Measurements from ENCODE around the gene FOXL3. TPM values are rescaled to one million over a fixed set of nuclear protein-coding genes. Genes with fewer than 3 reads are reported as not detected.

The FOXL3 gene
- polyA plus RNA-seq, 4 donors = not detected

DNA sequence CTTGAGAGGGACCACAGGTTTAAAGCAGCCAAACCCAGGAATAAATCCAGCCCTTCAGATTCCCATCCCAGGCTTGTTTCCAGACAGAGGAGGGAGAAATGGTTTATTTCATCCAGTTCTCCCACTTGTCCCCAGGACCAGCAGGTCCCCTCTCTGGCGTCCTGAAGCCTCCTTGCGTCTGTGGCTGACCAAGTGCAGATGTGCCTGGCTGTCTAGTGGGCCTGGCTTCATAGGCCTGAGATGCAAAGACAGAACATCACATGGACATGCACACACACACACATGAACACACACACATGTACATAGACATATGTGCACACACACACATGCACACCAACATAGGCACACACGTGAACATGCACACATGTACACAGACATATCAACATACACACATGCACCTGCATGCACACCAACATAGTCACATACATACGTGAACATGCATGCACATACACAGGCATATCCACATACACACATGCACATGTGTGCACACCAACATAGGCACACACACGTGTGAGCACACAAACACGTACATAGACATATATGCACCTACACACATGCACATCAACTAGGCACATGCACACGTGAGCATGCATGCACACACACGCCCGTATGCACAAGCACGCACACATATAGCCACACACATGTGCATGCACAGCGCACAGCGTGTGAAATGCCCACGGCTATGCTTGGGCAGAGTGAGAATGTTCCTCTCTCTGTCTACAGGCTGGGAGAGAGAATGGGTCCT is 10.7 kb downstream of the FOXL3 start:
- no peak for DNase-seq (ENCODE audit: low read depth in 4 of 4, low spot score in 2 of 4)

DNA sequence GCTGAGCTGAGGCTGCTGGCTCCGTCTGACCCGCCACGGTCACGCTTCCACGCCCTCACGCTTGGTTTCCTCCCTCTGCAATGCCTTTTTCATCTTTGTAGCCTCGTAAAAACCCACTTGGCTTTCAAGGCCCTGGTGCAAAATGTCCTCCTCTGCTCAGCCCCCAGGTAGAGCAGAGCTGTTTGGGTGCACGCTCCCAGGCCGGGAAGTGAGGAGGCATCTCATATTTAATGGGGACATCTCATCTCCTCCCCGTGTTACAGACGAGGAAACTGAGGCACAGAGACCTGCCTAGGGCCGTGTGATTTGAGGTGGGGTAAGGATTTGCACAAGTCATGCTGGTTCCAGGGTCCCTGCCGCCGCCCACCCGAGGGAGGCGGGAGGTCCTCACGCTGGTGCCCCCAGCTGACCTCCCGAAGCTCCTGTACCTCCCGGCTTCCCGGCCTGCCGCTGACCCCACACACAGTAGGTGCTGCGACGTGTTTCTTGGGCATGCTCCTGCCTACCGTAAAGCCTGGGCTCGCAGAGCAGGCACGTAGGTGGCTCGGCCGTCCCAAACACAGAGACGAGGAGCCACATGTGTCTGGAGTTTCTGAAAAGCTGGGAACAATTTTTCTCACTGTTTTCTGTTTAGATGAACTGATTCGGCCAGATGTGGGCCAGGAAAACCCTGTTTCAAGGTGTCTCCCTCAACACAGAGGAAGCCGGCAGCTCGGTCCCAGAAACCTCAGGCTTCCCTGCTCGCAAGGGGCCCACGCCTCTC is 11.5 kb downstream of the FOXL3 start:
- DNase-seq (ENCODE audit: low read depth in 4 of 4, low spot score in 2 of 4) = no peak

DNA sequence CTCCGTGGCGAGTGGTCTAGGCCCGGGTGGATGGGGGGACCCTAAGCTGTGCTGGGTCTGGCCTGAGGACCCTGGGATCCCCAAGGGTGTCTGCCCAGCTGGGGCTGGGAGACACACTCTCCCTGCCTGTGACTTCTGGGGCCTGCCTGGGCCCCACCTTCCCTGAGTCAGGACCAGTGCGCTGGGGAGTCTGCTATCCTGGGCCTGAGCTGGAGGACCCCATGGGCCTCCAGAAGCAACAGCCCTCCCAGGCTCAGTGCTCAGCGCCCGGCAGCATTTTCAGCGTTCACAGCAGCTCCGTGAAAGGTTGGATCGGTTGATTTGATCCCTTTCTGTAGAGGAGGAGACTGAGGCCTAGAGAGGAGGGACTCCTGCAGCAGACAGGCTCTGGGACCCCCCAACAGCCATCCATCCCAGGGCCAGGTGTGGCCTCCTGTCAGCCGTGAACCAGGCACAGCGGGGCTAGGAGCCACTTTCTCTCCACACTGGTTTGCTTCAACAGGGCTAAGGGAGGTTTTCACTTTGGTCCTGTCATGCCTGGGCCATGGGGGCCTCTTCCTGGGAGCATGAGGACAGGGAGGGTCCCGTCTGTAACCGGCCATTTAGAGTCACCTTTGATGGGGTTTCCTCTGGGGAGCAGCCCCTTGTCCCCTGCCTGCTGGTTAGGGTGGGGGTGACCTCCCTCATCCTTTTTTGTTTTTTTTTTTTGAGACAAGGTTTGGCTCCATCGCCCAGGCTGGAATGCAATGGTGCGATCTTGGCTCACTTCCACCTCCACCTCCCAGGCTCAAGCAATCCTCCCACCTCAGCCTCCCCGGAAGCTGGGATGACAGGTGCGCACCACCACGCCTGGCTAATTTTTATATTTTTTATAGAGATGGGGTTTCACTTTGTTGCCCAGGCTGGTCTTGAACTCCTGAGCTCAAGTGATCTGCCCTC is 12.4 kb downstream of the FOXL3 start:
- no peak for DNase-seq (ENCODE audit: low read depth in 4 of 4, low spot score in 2 of 4)

DNA sequence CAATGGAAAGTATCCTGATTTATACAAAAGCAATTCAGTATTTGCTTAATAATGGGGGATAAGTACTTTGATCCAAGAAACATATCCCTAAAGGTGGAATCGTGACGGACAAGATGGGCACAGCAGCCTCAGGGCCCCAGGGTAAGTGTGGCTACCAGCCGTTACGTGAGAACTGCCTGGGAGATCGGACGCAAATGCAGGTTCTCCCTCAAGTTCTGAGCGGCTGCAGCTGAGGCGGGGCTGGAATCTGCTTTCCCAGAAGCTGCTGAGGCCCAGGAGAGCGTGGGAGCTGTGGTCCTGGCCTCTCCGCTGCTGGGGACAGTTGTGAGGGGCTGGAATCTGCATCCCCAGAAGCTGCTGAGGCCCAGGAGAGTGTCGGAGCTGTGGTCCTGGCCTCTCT is 13.5 kb downstream of the FOXL3 start:
- DNase-seq (ENCODE audit: low read depth in 4 of 4, low spot score in 2 of 4) = no peak

DNA sequence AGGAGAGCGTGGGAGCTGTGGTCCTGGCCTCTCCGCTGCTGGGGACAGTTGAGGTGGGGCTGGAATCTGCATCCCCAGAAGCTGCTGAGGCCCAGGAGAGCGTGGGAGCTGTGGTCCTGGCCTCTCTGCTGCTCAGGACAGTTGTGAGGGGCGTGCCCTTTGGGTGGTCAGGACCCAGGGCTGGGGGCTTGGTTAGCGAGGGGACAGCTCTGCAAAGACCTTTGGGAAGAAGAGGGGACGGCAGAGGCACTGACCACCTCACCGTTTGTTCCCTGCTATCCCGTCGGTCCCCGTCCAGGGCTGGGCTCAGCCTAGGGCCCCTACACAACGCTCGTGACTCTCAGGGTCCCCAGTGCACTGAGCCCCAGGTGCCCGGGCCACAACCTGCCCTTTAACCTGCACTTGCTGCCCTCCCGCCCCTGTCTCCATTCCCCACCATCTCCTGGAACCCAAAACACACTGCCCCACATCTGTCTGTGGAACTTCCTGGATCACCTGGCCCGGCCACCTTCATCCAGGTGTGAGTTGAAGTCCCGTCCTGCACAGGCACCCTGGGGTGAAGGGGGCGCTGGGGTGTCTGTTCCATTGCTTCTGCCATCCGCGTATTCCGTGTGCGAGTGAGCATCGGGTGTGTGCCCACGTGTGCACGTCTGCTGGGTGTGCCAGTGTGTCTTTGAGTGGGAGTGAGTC is 14.1 kb downstream of the FOXL3 start:
- no peak for DNase-seq (ENCODE audit: low read depth in 4 of 4, low spot score in 2 of 4)

DNA sequence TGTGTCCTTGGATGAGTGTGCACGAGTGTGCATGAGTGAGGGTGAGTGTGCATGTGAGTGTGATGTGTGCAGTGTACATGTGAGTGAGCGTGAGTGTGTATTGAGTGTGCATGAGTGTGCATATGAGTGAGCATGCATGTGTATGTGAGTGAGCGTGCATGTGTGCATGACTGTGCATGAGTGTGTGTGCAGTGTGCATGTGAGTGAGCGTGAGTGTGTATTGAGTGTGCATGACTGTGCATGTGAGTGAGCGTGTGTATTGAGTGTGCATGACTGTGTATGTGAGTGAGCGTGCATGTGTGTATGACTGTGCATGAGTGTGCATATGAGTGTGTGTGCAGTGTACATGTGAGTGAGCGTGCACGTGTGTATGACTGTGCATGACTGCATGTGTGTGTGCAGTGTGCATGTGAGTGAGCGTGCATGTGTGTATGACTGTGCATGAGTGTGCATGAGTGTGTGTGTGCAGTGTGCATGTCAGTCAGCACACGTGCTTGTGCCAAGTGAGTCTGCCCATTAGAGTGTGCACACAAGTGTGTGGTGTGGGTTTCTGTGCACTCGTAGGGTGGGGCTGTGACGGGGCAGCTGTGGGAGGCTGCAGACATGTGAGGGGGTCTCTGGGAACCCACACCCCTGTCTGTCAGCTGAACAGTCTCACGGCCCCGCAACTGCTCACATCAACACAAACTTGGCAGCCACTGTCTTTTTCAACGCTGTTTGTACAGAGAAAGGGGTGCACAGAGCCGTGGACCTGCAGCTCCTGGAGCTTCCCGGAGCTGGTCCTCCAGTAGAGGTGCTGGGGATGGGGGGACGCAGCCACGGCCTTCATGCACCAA is 14.8 kb downstream of the FOXL3 start:
- DNase-seq (ENCODE audit: low read depth in 4 of 4, low spot score in 2 of 4) = no peak

DNA sequence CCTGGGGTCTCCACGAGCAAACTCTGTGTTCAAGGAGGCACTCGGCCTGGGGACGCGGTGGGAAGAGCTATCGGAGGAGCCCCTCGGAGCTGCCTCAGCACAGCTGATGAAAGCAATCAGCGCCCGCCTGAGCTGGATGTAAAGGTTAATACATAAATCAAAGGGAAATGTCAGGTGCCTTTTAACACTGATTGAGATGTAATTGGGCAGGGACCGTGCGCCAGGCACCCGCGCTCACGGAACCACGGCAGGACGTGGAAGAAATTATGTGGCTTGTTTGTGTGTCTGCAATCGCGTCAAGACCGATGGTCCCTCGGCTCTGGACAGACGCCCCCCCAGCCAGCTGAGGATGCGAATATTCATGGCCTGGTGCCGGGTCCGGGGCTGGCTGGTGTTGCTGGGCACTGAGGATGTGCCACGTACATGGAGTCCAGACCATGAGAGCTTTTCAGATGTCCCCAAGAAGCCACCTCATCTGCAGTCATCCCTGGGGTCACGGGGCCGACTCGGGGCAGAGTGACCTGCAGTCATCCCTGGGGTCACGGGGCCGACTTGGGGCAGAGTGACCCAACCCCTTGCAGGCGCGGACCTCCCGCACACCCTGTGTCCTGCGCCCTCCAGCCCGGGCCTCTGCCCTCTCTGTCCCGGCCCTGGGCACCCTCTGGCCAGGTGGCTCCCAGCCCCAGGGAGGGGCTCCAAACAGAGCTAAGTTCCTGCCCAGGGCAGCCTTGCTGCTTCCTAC is 15.6 kb downstream of the FOXL3 start:
- DNase-seq (ENCODE audit: low read depth in 4 of 4, low spot score in 2 of 4) = no peak

DNA sequence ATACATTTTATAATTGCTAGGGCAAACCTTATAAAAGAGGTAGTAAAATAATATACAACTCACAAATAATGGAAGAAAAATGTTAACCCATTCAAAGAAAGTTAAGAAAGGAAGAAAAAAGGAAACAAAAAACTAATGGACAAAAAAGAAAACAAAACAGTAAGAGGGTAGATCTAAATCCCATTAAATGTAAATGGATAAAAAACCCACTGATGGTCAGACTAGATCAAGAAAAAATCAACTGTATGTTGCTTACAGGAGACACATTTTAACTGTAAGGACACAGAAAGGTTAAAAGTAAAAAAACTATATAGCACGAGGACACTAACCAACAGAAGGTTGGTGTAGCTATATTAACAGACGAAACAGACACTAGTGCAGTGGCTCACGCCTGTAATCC is 18.0 kb downstream of the FOXL3 start:
- no peak for DNase-seq (ENCODE audit: low read depth in 4 of 4, low spot score in 2 of 4)

DNA sequence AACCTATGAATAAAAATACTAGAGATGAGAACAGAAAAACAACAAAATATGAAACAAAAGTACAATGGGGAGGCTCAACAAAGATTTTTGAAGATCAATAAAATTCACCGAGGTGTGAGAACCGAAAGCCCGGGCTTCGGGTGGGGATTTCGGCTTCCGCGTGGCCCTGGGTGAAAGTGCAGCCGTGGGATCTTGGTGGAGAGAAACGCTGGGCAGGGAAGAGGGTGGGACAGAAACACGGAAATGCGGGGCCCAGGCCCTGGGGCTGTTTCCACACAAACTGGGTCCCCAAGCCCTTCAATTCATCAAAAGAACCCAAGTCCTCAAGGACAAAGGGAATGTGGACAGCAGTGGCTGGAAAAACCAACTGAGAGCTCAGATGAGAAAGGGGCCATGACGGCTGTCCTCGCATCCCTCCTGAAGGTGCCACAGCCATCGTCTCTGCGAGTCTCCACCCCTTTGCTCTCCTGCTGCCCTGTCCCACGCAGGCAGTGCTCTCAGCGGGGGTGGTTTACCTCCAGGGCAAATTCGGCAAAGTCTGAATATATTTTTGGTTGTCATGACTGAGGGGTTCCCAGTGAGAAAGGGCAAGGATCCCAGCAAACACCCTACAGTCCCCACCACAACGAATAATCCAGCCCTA is 19.7 kb downstream of the FOXL3 start:
- no peak for DNase-seq (ENCODE audit: low read depth in 4 of 4, low spot score in 2 of 4)

DNA sequence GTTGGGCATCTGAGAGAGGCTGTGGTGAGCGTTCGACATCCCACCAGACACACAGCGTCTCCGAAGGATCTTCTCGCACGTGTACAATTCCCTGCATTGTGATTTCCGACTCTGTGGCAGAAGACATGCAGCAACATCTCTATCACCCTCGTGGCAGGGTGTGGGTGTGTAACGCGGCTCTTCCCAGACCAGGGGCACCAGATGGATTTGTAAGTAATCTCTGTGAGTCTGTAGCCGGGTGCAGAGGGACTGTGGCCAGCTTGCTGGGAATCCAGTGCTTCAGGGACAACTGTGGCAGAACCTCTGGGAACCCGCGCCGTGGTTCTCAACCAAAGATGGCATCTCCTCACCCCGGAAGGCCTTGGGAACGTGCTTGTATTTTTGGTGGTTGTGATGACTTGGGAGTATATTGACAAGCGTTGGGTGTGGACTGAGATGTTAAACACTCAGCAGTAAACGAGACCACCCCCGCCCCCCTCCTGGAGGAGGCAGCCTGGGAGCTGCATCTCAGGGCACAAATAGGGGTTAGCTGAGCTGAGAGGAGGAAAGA is 21.2 kb downstream of the FOXL3 start:
- DNase-seq (ENCODE audit: low read depth in 4 of 4, low spot score in 2 of 4) = no peak

DNA sequence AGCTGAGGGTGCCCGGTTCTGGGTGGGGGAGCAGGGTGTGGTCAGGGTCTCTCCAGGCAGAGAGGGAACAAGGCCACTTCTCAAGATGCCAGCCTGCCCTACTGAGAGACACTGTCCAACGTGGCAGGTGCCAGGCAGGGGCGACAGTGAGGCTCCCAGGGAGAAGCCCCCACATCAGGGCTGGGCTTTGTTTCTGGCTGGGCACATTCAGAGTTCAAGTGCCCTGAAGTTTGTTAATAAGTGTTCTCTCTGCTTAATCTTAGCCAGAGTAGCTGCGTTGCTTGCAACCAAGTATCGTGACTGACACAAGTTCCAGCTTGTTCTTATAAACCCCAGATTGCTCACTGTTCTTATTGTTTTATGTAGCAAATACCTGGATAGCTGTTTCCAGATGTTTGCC is 21.8 kb downstream of the FOXL3 start:
- DNase-seq (ENCODE audit: low read depth in 4 of 4, low spot score in 2 of 4) = no peak

DNA sequence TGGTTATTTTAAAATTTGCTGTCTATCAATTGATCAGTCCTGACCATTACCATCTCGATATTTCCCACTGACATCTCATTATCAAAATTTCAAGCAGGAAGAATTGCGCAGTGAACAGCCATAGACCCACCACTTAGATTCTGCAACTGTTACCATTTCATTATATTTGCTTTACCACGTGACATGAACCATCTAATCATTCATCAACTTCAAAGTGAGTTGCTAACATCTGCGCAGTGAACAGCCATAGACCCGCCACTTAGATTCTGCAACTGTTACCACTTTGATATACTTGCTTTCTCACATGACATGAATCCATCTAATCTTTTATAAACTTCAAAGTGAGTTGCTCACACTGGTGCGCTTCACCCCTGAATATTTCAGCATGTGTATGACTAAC is 22.5 kb downstream of the FOXL3 start:
- no peak for DNase-seq (ENCODE audit: low read depth in 4 of 4, low spot score in 2 of 4)

DNA sequence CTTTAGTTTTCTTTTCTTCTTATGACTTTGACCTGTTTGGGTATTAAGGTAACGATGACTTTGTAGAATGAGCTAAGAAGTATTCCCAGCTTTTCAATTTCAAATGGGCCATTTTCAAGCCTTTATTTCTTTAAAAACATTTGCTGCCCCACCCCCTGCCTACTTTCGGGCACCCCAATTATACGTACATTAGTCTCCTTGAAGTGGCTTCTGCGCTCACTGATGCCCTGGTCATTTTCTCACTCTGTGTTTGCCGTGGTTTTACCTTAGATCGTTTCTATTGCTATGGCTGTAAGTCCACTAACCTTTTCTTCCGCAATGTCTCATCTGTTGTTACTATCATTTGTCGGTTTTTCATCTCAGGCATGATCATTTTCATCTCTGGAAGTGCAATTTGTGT is 24.9 kb downstream of the FOXL3 start:
- no peak for DNase-seq (ENCODE audit: low read depth in 4 of 4, low spot score in 2 of 4)

DNA sequence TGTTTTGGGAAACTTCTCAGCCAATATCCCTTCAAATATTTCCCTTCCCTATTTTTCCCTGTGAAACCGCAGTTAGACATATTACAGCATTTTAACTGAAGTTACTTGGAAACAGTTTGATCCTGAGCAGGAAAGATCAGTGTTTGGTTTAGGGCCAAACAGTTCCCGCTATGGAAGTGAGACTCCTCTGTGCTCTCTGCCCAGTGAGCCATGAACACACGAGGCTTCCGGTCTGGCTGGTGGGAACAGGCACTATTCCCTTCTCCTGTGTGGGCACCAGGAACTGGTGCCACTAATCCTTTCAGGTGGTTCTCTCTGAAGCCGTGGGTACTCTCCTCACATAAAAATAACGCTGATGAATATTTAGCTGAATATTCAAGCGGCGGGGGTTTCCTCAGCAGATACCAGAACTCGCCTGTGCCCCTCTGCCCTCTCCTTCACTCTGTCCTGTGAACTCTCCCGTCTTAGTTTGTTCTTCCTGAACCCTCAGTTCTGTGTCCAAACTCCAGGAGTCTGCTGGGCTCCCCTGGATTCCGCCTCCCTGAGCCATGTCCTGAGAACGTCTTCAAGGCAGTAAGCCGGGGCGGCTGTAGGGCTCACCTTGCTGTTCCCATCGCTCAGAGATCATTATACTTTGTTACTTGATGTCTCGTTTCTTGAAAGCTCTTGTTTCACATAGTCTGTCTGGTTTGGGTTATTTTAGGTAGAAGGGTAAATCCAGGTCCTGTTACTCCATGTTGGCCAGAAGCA is 25.7 kb downstream of the FOXL3 start:
- DNase-seq (ENCODE audit: low read depth in 4 of 4, low spot score in 2 of 4) = no peak

DNA sequence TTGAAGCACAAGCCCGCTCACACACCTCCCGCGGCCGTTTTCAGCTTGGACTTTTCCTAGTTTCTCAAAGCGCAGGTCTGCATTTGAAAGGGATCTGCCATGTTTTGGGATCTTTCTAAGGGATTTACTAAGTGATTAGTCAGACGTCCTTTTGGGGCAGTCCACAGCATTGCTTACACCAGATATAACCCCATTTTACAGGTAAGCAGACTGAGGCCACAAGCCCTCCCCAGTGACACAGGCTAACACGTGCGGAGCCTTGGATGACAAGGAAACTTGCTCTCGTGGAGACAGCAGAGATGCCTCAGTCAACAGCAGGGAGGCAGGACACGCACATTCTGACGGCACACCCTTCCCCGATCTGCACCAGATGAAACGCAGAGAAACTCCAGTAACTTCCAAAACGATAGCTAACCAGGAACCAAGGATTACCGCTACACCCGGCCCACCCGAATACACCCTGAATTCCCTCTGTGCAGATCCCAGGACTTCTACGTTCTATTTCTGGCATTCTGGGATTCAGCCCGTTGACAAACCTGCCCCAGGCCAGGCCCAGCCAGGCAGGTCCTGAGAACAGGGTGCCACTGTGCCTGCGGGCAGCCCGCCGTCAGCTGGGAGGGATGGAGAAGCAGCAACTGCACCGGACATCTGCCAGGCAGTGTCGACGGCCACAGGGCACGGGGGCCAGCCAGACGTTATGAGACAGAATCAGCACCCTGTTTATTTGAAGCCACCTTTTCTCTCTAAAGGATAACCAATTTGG is 27.9 kb downstream of the FOXL3 start:
- no peak for DNase-seq (ENCODE audit: low read depth in 4 of 4, low spot score in 2 of 4)

DNA sequence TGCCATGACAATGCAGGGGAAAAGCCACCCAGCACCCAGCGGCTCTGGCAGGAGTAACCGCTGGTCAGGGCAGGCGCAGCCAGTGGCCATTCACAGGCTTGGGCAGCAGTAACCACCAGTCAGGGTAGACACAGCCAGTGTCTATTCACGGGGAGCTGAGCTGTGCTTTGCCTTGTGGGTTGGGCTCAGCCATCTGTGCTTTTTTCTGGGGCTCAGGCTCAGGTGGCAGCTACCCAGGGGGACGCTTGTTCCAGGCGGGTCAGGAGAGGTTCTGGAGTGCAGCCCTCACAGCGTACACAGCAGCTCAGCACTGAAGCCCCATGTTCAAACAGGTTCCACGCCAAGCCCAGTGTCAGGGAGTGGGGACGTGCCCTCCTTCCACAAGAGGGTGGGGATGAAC is 28.5 kb downstream of the FOXL3 start:
- DNase-seq (ENCODE audit: low read depth in 4 of 4, low spot score in 2 of 4) = no peak

All from left renal cortex interstitium (tissue), 4 donors.